ENCODE results near the gene CCDC47. TPM values are rescaled to one million over a fixed set of nuclear protein-coding genes. Genes with fewer than 3 reads are reported as not detected.
A peak's percentile ranks its signal among the peaks of the same experiment; 100 is the strongest.

CCDC47 gene
- total and polyA plus RNA-seq, 2 of the 4 experiments (the other 2 are of a cell fraction): 45.7 to 62.0 TPM

DNA sequence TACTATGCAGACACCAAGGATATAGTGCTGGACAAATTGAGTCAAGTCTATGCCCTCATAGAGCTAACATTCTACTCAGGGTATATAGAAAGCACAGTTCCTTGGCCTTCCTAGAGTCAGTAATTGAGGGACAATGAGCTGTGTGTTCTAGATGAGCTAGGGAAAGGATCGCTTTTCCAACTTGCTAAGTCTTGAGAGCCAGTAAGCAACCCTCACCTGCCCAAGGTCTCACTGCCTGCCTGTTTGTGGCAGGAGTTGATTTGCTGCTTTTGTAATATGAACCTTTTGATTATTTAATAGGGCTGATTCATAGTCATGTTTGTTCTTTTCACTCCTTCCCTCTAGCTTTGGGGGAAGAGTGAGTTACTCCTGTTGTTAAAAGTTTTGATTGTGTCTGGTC is 7.1 kb upstream of the CCDC47 start:
- DNase-seq (peak; percentile 38), ATAC-seq (ENCODE audit: low read depth) (peak; percentile 58)
- H3K79me1 ChIP-seq (ENCODE audit: low read depth in 1 of 2, low read length in 2 of 2): peaks cover 0 to 64% of the 10 kb centered on the region in 2 experiments; a peak in 3 of 4 replicates
- TF ChIP-seq POLR2A (IDR thresholded peaks at IDR 0.05; ENCODE audit: low read depth, low read length) (no peak), CTCF (conservative IDR thresholded peaks at IDR 0.05; ENCODE audit: low read depth, low read length) (no peak), SMC3 (IDR thresholded peaks at IDR 0.05; ENCODE audit: low read depth, low read length) (no peak), MXI1 (IDR thresholded peaks at IDR 0.05; ENCODE audit: borderline replicate concordance, low read depth, low read length) (no peak), BHLHE40 (IDR thresholded peaks at IDR 0.05; ENCODE audit: low read depth, low read length) (no peak), RAD21 (IDR thresholded peaks at IDR 0.05; ENCODE audit: low read length) (no peak), NFE2L2 (IDR thresholded peaks at IDR 0.05; ENCODE audit: low read depth, low read length) (no peak), RFX5 (IDR thresholded peaks at IDR 0.05; ENCODE audit: low read depth, low read length) (no peak), FOS (IDR thresholded peaks at IDR 0.05; ENCODE audit: low read depth, low read length) (no peak), MAFK (IDR thresholded peaks at IDR 0.05; ENCODE audit: low read depth, low read length) (no peak)
- TF ChIP-seq, protein P1, sequence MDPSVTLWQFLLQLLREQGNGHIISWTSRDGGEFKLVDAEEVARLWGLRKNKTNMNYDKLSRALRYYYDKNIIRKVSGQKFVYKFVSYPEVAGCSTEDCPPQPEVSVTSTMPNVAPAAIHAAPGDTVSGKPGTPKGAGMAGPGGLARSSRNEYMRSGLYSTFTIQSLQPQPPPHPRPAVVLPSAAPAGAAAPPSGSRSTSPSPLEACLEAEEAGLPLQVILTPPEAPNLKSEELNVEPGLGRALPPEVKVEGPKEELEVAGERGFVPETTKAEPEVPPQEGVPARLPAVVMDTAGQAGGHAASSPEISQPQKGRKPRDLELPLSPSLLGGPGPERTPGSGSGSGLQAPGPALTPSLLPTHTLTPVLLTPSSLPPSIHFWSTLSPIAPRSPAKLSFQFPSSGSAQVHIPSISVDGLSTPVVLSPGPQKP (IDR thresholded peaks at IDR 0.05; ENCODE audit: borderline replicate concordance, low read depth, low read length): no peak
- ChIA-PET CTCF (interaction anchor here (0.6 kb wide), 1 partner anchor 26 kb away, joined by 3 read pairs; no protein-coding TSS in a partner anchor), POLR2A (ENCODE audit: unreplicated experiment) (no interaction called here)
- no peak overlapping the region for H3K56ac ChIP-seq (ENCODE audit: extremely low read depth, insufficient read depth, low read length)
- no peak overlapping the region for H2AFZ ChIP-seq (replicated peaks; ENCODE audit: low read length, poor library complexity)
- peaks cover 8% of the 10 kb centered on the region for H3K36me3 ChIP-seq (ENCODE audit: control insufficient read depth, insufficient read depth, low read length)
- H2AK5ac ChIP-seq (ENCODE audit: low read depth, low read length): peak overlapping the region; percentile 7; the same call in 1 of the 2 replicates
- peaks cover 95% of the 10 kb centered on the region for H4K20me1 ChIP-seq (ENCODE audit: insufficient read depth, low read length)
- peak overlapping the region; percentile 21 for H2BK5ac ChIP-seq (ENCODE audit: low read depth, low read length, poor library complexity, severe bottlenecking)
- no peaks in the 10 kb centered on the region for H3K9me3 ChIP-seq (ENCODE audit: control insufficient read depth, insufficient read depth, low read length)
- no peak overlapping the region for H3K14ac ChIP-seq (replicated peaks; ENCODE audit: low read depth, low read length)
- H2AK9ac ChIP-seq (replicated peaks; ENCODE audit: low read depth, low read length, poor library complexity): no peak overlapping the region
- no peak overlapping the region for H4K91ac ChIP-seq (ENCODE audit: insufficient read depth, low read depth, low read length)
- H2BK15ac ChIP-seq (ENCODE audit: low read depth, low read length): no peak overlapping the region
- H3K18ac ChIP-seq (ENCODE audit: low read depth, low read length): no peak overlapping the region
- no peak overlapping the region for H2BK120ac ChIP-seq (ENCODE audit: low read depth, low read length)
- no TSS peak for BruUV-seq (replicated peaks)
- no peak overlapping the region for H2BK20ac ChIP-seq (ENCODE audit: low read depth, low read length)
- H3K4ac ChIP-seq (ENCODE audit: low read depth, low read length): no peak overlapping the region
- no peak overlapping the region for H3K9ac ChIP-seq (ENCODE audit: low read depth, low read length)
- in situ Hi-C loops (cut with MboI; ENCODE audit: low sequenced_read_pairs) (no loop called here), intact Hi-C loops (cut with micrococcal nuclease) (no loop called here), dilution Hi-C loops (cut with HindIII; ENCODE audit: low sequenced_read_pairs, unreplicated experiment) (no loop called here)
- H3K9me1 ChIP-seq (ENCODE audit: insufficient read depth, low read length): peaks cover 15% of the 10 kb centered on the region
- H3K27me3 ChIP-seq (ENCODE audit: control insufficient read depth, insufficient read depth, low read length): no peaks in the 10 kb centered on the region
- no peak overlapping the region for H4K8ac ChIP-seq (ENCODE audit: low read depth in 2 of 2, low read length in 2 of 2)
- no peak overlapping the region for H3K27ac ChIP-seq (ENCODE audit: insufficient read depth, low read length)
- no peak overlapping the region for H4K5ac ChIP-seq (ENCODE audit: low read depth, low read length)
- H3K4me2 ChIP-seq (ENCODE audit: low read depth, low read length): peak overlapping the region; percentile 51
- H3K4me3 ChIP-seq (ENCODE audit: insufficient read depth, low read depth, low read length): no peak overlapping the region
- WGBS, 2 experiments (ENCODE audit: extremely low coverage in 2 of 2, insufficient read length in 1 of 2): no CpG with 5 or more reads among the region's 1 CpG
- peaks cover 8% of the 10 kb centered on the region; the same call in 1 of the 2 replicates for H3K4me1 ChIP-seq (ENCODE audit: control insufficient read depth, insufficient read depth, low read length)
- H3K23ac ChIP-seq (ENCODE audit: low read depth, low read length): peak overlapping the region; percentile 45; the same call in 1 of the 2 replicates
